Transverse colon (tissue), 4 donors: ENCODE data around the gene TSPAN32. TPM values are rescaled to one million over a fixed set of nuclear protein-coding genes. Genes with fewer than 3 reads are reported as not detected.

Experiments
- DNase-seq: peaks from one replicate; pipeline ENCODE4 v3.0.0-alpha.2; 2019
- H3K27ac ChIP-seq, 4 donors: fragments of 200-600 bp; sonication (generic); 2 replicates each; pipeline ENCODE4 v1.5.1; 2016 to 2018; ENCODE audit warnings: inconsistent platforms in 4 of 4
- H3K27me3 ChIP-seq: fragments of 200-600 bp; sonication (generic); 2 replicates; pipeline ENCODE4 v1.5.1; 2017; ENCODE audit warnings: inconsistent platforms
- H3K36me3 ChIP-seq, 4 donors: fragments of 200-600 bp; sonication (generic); 2 replicates each; pipeline ENCODE4 v1.5.1; 2017 to 2019; ENCODE audit warnings: inconsistent platforms in 4 of 4
- H3K4me1 ChIP-seq, 4 donors: fragments of 200-600 bp; sonication (generic); 2 replicates each; pipeline ENCODE4 v1.5.1; 2017 to 2020; ENCODE audit warnings: inconsistent platforms in 4 of 4
- H3K4me3 ChIP-seq, 4 donors: fragments of 200-600 bp; sonication (generic); 1 replicate in 1 of 4; 2 replicates in 3 of 4; pipeline versions ENCODE4 v1.5.1 to v1.6.1; 2017 to 2019; ENCODE audit warnings: inconsistent platforms in 4 of 4
- H3K9me3 ChIP-seq, 2 donors: fragments of 200-600 bp; sonication (generic); 2 replicates each; pipeline ENCODE4 v1.5.1; 2017 to 2019; ENCODE audit warnings: inconsistent platforms in 2 of 2
- EP300 ChIP-seq: sonication (generic); formaldehyde crosslinking; IDR thresholded peaks from one replicate; pipeline ENCODE4 v1.6.1; 2017; ENCODE audit warnings: antibody characterized with exemption, low read depth
- POLR2A ChIP-seq: fragments of 450-650 bp; IDR thresholded peaks from one replicate; pipeline ENCODE4 v1.6.1; 2016; ENCODE audit warnings: antibody characterized with exemption, mild to moderate bottlenecking, moderate library complexity
- POLR2AphosphoS5 ChIP-seq, 3 donors: sonication (generic); formaldehyde crosslinking; IDR thresholded peaks; one replicate each; pipeline ENCODE4 v1.6.1; 2016; ENCODE audit warnings: antibody characterized with exemption in 3 of 3
- WGBS, 2 donors: methylation state at CpG; one replicate each; pipeline ENCODE4 v1.1.5; 2018; ENCODE audit warnings: low coverage in 1 of 2; 5-methylcytosine and 5-hydroxymethylcytosine counted together
- in situ Hi-C, 4 donors: fragments of 200-750 bp; cut with MboI; loops; one replicate each; pipeline versions ENCODE4 v1.15.0 to v1.15.1; 2017; ENCODE audit warnings: low sequenced_read_pairs in 3 of 4, low pct_ligation_motif_present in 1 of 4, low pct_unique_long_range_greater_than_20kb in 1 of 4
- intact Hi-C: fragments of 100-400 bp; cut with DNase I; formaldehyde crosslinking; loops from one replicate; pipeline ENCODE4 v1.15.1; 2023; ENCODE audit warnings: low total_unique reads
- total RNA-seq, 4 donors: library from RNA; depleted of rRNA; stranded (reverse); fragments of >200 nt; gene quantifications; one replicate each; pipeline ENCODE4 v1.1.0, GENCODE V29; 2016
- TF ChIP-seq, protein P1 (sequence below), 5 experiments: fragments of 200-600 bp in 3 of 5; fragments of 450-650 bp in 2 of 5; sonication (generic) in 3 of 5; IDR thresholded peaks; 1 replicate in 2 of 5; 2 replicates in 3 of 5; pipeline ENCODE4 v1.5.1; 2016 to 2017; ENCODE audit warnings: antibody characterized with exemption in 5 of 5, inconsistent platforms in 3 of 5, mild to moderate bottlenecking in 2 of 5, moderate library complexity in 1 of 5

The TSPAN32 gene
- total RNA-seq, 4 donors from 2014 or later, result 0.16 to 0.96 TPM; not detected in 2

DNA sequence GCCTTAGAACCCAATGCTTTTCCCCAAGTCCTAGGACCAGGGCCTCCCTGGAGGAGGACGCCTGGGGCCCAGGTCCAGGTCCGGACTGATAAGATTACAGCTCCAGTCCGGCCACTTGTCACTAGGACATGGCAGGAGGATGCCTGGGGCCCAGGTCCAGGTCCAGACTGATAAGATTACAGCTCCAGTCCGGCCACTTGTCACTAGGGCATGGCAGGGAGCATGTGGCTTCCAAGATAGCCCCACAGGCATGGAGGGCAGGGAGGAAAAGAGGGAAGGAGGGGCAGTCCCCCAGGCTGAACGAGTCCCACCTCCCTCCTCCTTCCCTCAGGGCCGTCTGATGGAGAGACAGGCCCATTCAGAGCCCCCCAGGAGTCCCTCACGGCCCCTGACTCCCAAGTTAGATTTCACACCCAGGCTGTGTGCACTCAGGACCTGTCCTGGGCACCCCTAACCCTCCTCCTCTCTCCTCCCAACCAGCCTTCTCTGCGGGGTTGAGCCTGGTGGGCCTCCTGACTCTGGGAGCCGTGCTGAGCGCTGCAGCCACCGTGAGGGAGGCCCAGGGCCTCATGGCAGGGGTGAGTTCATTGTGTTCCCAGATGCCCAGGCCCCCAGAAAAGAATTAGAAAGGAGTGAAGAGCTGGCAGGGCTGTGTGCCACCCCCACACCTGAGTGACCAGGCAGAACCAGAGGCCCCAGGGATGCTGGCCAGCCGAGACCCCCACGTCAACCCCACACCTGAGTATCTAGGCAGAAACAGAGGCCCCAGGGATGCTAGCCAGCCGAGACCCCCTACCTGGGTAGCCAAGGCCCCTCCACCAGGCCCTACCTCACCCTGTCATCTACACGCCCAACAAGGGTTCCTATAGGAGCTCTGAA lies 2.1 kb downstream of the TSPAN32 start:
- DNase-seq, result no peak
- Histone ChIP-seq H3K4me3 (no peak overlapping the region), H3K4me1 (peaks cover 16 to 54% (median 29%) of the 10 kb centered on the region in 4 donors), H3K27me3 (no peaks in the 10 kb centered on the region), H3K27ac (peak overlapping the region in 3 of 4 donors; percentile 84 to 94 (median 88)), H3K36me3 (no peaks in the 10 kb centered on the region), H3K9me3 (no peaks in the 10 kb centered on the region)
- in situ Hi-C loops (loop anchor here in 1 of 4 donors (25.0 kb wide), 1 partner anchor 583 kb away; the partner anchor contains the start of gene CDKN1C), intact Hi-C loops (loop anchor here (2.0 kb wide), 1 partner anchor 117 kb away; no protein-coding TSS in a partner anchor)
- 72% methylated on average over 14 of the region's 15 CpGs; no CpG with 5 or more reads in 1 of the 2 donors for WGBS, 2 donors
- TF ChIP-seq POLR2AphosphoS5 (IDR thresholded peaks at IDR 0.05) (no peak), POLR2A (no peak), EP300 (no peak)
- TF ChIP-seq, protein P1, sequence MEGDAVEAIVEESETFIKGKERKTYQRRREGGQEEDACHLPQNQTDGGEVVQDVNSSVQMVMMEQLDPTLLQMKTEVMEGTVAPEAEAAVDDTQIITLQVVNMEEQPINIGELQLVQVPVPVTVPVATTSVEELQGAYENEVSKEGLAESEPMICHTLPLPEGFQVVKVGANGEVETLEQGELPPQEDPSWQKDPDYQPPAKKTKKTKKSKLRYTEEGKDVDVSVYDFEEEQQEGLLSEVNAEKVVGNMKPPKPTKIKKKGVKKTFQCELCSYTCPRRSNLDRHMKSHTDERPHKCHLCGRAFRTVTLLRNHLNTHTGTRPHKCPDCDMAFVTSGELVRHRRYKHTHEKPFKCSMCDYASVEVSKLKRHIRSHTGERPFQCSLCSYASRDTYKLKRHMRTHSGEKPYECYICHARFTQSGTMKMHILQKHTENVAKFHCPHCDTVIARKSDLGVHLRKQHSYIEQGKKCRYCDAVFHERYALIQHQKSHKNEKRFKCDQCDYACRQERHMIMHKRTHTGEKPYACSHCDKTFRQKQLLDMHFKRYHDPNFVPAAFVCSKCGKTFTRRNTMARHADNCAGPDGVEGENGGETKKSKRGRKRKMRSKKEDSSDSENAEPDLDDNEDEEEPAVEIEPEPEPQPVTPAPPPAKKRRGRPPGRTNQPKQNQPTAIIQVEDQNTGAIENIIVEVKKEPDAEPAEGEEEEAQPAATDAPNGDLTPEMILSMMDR (IDR thresholded peaks at IDR 0.05), result no peak

DNA sequence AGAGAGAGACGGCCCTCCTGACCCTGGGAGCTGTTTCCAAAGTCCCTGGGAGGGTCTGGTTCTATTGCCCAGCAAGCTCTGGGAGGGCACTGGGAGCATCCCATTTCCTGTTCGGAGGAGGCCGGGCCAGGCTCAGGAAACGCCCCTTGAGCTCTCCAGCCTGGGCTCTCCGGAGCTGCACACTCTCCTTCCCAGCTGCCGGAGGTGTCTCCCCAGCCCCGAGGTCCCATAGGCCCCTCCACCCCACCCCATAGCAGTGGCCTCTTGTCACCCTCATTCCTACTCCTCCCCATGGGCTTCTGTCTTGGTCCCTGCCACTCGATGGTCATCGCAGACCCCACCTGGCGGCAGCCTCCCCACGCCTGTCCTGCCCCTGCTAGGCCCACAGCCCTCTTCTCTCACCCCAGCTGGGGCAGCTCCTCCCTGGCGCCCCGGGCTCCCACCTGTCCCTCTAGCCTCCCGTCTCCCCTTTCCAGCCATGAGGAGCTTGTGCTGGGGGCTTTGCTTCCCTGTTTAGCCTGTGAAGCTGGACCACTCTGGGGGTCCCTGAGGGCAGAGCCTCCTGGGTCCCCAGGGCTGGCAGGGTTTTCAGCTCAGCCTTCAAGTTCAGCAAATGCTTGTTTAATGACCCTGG lies 2.8 kb downstream of the TSPAN32 start:
- no peak for DNase-seq
- Histone ChIP-seq H3K4me1 (peaks cover 16 to 54% (median 29%) of the 10 kb centered on the region in 4 donors), H3K27ac (peak overlapping the region; percentile 84 to 94 (median 88)), H3K27me3 (no peaks in the 10 kb centered on the region), H3K9me3 (no peaks in the 10 kb centered on the region), H3K36me3 (no peaks in the 10 kb centered on the region), H3K4me3 (no peak overlapping the region)
- intact Hi-C loops (loop anchor here (2.0 kb wide), 1 partner anchor 116 kb away; no protein-coding TSS in a partner anchor), in situ Hi-C loops (loop anchor here in 1 of 4 donors (25.0 kb wide), 1 partner anchor 583 kb away; the partner anchor contains the start of gene CDKN1C)
- TF ChIP-seq EP300 (no peak), POLR2AphosphoS5 (IDR thresholded peaks at IDR 0.05) (no peak), POLR2A (no peak)
- TF ChIP-seq, protein P1 (IDR thresholded peaks at IDR 0.05), result no peak
- WGBS, 2 donors, result 55% methylated on average over 13 of the region's 14 CpGs; no CpG with 5 or more reads in 1 of the 2 donors

DNA sequence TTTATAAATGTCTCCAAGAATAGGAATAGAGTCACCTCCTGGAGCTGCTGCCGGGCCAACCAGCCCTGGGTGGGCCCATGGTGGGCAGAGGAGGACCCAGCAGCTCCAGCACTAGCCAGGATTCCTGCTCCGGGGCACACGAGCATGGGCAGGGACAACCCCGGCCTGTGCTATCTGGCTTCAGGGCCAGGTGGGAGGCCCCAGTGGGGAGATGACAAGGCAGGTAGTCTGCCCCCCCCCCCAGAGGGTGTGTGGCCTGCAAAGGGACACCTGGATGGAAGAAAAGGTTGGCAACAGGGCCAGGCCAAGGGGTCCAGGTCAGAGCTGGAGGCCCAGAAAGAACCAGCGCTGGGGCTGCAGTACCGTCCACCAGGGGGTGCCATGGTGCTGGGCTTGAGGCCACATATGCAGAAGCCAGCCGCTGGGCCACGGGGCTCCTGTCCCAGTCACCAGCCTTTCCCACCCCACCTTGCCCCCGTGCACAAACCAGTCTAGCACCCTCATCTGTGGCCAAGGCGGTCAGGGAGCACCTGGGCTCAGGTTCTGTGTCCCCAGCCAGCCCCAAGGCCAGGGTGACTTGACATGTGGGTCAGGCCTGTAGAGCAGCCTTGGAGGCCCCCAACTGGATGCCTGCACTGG lies 3.4 kb downstream of the TSPAN32 start:
- Histone ChIP-seq H3K27me3 (no peaks in the 10 kb centered on the region), H3K9me3 (no peaks in the 10 kb centered on the region), H3K4me3 (no peak overlapping the region), H3K4me1 (peaks cover 16 to 54% (median 29%) of the 10 kb centered on the region in 4 donors), H3K27ac (peak overlapping the region; percentile 84 to 94 (median 88)), H3K36me3 (no peaks in the 10 kb centered on the region)
- DNase-seq, result peak; percentile 88
- TF ChIP-seq POLR2A (no peak), EP300 (no peak), POLR2AphosphoS5 (IDR thresholded peaks at IDR 0.05) (no peak)
- TF ChIP-seq, protein P1 (IDR thresholded peaks at IDR 0.05), result peak; percentile 87 to 97 (median 94)
- intact Hi-C loops (loop anchor here (2.0 kb wide), 1 partner anchor 116 kb away; no protein-coding TSS in a partner anchor), in situ Hi-C loops (loop anchor here in 1 of 4 donors (25.0 kb wide), 1 partner anchor 582 kb away; the partner anchor contains the start of gene CDKN1C)
- 0 to 21% methylated on average over 1 to 9 of the region's 10 CpGs for WGBS, 2 donors
